Fibroblast of skin of right quadriceps (primary cell): ENCODE measurements around the gene DISP3.

ENCODE experiments used
- DNase-seq: peaks from one replicate; pipeline ENCODE4 v3.0.0-alpha.2; 2013

The DISP3 gene

DNA sequence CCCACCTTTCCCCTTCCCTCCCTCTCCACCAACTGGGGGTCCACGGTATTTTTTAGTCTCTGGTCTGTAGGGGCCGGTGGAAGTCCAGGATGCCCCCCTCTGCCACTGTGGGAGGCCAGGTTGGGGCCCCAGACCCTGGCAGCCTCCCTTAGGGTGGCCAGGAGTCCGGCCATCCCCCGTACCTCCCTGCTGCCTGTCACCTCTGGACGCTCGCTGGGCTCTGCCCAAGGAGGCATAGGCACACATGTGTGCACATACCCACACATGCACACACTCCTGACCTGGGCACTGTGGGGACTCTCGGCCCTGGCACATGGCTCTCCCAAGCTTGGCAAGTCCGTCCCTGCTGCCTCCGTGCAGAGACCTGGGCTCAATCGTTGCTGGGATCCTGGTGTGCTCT lies 53.0 kb downstream of the DISP3 start:
- no peak for DNase-seq

DNA sequence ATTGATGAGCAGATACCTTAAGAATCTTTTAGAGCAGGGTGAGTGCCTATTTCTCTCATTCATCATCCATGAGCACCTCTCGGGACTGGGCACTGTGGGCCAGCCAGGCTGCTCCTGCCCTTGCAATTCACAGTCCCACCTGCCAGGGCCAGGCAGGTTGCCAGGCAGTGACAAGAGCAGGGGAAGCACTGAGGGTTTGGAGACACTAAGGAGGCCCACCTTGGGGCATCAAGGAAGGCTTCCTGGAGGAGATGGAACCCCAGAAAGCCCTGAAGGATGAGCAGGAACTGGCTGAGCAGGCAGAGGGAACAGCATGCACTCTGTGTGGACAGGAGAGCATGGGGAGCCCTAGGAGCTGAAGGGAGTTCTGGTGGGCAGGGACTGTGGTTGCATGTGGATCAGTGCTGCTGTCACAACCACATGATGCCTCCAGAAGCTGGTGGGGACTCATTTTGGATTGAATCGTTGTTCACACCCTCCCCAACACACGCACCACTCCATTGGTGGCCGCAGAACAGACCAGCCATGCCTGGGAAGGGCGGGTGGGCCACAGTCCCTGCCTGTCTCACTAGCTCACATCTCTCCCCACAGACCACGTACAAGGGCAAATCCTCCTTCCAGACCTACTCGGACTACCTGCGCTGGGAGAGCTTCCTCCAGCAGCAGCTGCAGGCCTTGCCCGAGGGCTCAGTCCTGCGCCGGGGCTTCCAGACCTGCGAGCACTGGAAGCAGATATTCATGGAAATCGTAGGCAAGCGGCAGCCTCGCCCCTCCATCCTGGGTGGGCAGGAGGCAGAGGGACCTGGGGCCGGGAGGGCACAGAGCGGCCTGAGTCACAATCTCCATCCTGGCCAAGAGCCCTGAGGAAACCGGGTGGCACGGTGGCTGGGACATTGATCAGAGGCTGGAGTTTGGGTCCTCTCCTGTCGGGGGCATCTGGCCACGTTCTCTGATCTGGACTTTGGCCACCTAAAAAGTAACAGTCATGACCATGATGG lies 55.1 kb downstream of the DISP3 start:
- DNase-seq: no peak

DNA sequence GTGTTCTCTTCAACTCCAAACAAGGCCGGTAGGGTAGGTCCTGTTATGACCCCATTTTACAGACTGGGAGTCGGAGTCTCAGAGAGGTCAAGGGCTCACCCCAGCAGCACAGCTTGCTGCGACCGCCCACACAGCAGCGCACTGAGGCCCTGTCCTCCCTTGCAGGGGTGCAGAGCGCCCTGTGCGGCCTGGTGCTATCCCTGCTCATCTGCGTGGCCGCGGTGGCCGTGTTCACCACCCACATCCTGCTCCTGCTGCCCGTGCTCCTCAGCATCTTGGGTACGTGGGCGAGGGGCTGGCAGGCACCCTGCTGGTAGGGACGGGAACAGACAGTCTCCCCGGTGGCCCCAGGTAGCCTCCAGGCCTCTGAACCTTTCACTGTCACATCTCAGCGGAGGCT lies 55.9 kb downstream of the DISP3 start:
- no peak for DNase-seq

DNA sequence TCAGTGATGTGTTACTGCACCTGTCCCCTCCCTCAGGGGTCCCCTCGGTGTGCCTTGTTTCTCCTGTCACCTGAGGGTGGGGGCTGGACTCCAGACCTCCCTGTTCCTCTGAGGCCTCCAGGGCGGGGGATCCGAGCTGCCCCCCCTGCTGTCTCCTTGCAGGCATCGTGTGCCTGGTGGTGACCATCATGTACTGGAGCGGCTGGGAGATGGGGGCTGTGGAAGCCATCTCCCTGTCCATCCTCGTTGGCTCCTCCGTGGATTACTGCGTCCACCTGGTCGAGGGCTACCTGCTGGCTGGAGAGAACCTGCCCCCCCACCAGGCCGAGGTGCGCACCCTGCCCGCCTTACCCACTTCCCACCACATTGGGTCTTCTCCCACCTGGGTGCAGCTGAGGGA lies 56.4 kb downstream of the DISP3 start:
- DNase-seq: no peak

DNA sequence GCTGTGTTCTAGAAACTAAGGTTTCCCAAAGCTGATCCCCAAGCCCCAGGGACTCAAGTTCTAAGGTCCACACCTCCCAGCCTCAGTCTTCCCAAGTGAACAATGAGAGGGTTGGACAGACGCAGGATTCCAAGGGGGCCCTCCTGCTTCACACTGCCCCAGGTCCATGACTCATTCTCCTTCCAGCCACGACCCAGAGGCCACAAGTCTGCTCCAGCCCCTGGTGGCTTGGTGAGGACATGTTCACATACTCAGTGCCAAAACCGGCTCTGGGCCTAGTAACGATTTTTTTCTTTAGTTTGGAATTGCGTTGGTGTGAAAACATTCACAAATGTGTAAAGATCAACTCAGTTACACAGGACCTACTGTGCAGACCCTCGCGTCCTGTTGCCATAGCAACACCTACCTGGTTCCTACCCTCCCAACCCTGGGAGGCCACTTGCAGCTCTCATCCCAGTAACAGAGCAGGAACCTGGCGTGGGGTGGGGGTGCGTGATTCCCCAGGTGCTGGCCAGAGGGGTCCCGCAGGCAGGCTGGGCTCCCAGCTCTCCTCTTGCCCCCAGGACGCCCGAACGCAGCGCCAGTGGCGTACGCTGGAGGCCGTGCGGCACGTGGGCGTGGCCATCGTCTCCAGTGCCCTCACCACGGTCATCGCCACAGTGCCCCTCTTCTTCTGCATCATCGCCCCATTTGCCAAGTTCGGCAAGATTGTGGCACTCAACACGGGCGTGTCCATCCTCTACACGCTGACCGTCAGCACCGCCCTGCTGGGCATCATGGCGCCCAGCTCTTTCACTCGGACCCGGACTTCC lies 57.0 kb downstream of the DISP3 start:
- DNase-seq: no peak

DNA sequence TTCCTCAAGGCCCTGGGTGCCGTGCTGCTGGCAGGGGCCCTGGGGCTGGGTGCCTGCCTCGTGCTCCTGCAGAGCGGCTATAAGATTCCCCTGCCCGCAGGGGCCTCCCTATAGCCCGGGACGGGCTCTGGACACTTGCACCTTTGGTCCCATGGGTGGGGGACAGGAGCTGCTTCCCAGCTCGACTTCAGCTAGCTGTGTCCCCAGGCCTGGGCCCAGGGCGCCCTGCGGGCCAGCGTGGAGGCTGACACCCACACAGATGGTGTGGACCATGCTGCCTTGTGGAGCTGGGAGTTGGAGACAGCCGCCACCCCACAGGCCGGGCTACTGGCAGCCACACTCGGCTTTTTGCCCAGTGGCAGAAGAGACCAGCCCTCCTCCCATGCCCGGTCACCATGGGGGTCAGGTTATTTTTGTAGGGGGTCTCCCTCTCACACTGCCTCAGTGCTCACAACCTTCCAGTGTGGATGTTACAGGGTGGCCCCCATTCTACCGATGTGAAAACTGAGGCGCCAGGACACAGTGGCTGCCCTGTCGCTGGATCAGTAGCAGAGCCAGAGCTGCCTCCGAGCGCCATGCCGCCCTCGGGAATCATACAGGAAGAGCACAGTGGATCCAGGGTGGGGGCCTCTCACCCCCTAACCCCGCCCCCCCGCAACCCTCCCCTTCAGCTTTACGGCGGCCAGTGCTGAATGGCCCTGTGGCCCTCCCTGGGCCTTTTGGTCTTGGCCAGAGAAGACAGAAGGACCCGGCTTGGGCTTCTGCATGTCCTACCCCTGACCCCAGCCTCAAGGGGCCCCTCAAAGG lies 57.8 kb downstream of the DISP3 start:
- no peak for DNase-seq

DNA sequence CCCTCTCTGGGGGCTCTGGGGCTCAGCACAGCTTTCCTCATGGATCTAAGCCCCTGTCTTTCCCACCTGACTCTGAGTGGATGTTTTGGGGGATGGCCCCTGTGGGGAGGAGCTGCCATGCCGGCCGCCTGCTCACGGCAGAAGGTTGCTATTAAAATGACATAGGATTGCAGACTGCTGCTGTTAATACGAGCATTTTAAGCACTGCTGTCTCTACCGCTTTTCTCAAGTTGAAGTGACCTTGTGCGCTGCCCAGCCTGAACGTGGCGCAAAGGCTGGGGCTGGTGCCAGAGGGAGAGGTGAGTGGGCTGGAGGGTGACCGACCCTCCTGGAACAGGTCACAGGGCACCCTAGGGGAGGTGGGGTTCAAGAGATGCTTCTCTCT lies 58.4 kb downstream of the DISP3 start:
- no peak for DNase-seq

DNA sequence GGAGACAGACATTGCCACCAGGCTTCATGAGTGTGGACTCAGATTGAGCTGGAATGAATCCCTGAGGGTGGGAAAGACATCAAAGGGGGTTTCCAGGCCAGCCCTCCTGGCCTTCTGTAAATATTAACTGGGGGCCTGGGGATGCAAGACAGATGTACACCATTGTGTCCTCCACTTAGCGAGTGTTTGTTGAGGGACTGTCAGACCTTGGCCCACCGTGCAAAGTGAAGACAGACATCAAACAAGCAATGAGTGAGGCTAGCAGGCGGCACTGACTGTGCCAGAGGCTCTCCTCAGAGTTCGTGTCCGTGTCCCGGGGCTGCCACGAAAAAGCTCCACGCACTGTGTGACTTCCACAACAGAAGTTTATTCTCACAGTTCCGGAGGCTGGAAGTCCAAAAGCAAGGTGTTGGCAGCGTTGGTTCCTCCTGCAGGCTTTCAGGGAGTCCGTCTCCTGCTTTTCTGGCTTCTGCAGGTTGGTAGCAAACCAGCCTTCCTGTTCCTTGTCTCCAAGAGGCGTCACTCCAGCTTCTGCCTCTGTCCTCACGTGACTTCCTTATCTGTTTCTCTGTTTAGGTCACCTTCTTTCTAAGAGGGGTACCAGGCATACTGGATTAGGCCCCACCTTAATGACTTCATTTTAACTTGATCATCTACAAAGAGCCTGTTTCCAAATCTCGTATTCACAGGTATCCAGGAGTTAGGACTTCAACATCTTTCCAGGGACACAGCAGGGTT lies 59.1 kb downstream of the DISP3 start:
- DNase-seq: no peak

DNA sequence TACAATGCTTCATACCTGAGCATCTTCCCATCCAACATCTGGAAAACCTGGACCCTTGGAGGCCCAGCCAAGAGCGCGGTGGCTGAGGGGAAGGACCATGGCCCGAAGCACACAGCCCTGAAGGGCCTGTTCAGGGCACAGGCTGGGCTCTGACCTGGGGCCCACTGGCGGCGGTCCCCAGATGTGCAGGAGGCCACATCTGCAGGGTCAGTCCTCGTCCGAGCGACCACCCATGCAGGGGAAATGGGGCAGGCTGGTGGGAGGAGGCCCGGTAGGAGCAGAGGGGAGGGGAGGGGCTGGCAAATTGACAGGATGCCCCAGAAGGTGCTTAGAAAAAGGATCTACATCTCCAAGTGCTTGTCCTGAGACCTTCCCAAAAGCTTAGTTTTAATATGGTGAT lies 59.9 kb downstream of the DISP3 start:
- no peak for DNase-seq

DNA sequence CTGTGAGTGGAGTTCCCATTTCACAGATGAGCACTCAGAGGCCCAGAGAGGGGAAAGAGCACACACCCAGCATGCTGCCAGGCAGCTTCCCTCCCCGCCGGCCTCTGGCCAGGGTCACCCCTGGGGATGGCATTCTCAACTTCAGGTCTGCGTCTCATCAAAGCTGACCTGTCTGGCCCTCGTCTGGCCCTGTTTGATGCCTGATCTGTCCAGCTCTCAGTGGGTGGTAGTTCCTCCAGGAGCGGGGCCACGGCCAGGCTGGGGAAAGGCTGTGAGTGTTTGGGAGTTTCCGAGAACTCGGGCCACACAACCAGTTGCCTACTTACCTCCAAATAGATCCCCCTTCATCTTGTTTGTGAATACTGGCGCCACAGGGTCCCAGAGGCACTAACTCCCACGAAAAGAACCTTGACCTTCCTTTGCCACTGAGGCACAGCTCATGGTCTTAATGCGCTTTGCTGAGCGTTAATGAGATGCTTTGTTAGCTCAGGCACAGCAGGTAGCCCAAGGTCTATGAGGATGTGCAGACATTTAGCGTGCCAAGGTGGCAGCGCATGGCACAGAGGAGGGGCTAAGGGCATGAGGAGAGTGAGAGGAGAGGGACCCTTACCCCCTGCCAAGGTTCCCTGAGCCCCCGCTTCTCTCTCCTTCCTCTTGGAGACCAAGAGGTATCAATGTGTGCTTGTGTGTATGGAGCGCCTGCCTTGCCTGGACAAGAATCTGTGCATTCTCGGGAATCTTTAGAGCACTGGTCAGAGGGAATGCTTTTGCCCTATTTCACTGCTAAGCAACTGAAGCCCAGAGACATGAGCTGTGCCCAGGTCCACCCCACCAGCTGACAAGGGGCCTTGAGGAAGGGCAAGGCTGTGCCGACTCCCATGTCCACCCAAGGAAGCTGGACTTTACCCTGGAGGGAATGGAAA lies 61.2 kb downstream of the DISP3 start:
- DNase-seq: no peak

DNA sequence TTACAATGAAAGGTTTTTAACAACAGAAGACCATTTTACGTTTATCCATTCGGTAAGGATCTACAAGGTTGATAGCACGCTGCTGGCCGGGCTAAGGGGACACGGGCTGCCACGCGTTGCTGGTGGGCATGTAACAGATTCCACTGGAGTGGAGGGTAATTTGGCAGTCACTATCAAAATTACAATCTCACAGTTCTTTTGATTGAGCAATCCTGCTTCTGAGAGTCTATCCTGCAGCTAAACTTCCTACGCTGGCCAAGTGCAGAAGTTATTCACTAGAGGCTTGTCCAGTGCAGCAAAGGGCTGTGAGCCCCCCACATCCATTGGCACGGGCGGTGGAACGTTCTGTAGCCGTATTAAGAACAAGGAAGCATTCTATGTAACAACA lies 61.8 kb downstream of the DISP3 start:
- DNase-seq: no peak

DNA sequence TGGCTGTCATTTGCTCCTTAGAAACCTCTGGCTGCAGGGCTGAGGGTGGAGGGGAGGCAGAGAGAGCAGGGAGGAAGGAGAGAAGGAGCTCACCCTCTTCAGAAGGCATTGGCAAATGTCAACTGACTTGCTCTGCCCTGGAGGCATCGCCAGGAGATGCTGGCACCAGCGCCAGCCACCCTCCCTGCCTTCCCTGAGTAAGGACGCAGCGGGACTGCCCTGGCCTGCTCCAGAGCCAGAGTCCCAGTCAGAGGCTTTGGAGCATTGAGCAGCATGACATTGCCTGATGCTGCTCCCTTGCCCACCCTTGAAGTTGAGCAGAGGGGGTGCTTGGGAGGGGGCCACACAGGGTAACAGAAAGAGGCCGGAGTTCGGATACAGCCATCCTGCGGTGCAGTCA lies 62.3 kb downstream of the DISP3 start:
- no peak for DNase-seq

DNA sequence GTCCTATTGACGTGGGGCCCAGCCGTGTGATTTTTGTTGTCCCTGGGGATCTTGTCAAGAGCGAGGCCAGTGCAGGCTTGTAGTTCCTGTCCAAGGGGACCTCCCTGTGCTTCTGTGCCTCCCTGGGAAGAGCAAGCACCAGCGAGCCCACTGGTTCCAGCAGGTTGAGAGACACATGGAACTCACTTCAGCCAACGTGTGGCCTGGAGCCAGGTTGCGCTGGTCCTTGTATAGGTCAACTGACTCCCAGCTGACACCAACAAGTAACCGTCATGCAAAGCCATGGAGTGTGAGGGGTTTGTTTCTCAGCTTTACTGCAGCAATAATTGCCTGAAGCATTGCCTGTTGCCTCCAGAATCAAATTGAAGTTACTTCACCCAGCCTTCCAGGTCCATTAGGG lies 63.0 kb downstream of the DISP3 start:
- no peak for DNase-seq

DNA sequence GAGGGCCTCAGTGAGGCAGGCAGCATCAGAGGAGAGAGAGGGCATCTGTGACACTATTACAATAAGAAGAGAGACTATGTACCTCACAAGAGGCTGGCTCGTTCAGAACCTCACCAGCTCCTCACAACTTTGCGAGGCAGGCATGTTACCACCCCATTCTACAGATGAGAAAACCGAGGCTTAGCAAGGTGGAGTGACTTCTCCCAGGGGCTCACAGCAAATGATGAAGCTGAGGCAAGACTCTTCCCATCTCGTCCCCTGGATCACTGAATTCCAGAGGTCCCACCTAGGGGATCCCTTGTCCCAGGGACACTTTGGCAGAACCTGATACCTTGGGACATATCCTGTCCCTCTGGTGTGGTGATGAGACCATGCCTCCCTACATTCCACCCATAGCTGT lies 64.4 kb downstream of the DISP3 start:
- DNase-seq: no peak

DNA sequence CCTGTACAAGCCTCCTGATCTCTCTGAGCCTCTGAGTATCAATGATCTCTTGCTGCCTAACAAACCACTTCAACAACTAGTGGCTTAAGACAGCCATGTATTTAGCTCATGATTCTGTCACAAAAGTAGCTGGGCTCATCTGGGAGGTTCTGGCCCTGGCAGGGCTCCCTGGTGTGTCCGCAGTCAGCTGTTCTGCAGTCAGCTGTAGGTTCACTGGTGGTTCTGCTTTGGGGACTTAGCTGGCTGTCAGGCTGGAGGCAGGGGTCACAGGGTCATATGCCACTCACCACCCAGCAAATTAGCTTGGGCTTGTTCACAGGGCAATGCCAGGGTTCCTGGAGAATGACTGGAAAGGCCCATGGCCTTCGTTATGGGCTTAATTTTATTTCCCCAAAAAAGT lies 64.8 kb downstream of the DISP3 start:
- no peak for DNase-seq

DNA sequence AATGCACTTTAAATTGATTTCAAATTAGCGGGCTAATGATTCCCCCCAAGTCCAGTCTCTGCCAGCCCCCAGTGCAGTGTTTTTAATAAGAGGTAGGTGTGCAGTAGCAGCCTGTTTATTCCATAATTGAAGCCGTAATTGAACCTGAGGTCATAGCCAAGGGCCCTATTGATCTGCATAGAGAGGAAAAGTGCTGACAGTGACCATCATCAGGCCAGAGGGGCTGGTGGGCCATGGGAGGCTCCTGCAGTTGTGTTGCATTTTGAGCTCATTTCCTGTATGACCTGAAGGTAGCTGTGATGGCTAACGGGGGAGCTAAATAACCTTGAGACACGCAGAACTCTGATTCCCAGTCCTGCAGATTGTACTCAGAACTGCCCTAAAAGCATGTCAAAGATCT lies 67.5 kb downstream of the DISP3 start:
- DNase-seq: no peak

DNA sequence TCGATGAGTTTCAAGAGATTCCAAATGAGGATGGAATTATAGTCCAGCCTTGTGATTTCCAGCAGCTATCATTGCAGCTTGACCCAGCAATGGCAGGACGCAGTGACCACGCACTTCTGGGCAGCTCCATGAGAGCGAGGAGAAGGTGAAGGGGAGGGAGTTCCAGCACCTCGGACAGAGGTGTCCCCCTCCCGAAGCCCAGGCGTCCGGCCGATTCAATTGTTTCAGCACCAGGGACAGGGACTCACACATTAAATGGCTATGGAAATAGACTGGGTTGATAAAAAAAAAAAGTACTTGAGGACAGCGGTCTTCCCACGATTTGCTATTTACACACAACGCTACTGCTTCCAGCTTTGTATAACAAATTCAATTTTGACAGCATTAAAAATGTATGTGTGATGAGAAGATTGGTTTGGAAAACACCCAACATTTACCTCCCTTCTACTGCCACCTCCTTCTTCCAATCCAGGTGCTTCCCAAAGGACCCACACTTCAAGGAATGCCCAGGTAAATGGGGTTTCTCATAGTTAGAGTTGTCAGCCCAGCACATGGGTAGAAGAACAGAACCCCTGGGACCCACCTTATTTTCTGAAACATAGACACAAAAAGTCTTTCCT lies 71.8 kb downstream of the DISP3 start:
- peak; percentile 76 for DNase-seq

DNA sequence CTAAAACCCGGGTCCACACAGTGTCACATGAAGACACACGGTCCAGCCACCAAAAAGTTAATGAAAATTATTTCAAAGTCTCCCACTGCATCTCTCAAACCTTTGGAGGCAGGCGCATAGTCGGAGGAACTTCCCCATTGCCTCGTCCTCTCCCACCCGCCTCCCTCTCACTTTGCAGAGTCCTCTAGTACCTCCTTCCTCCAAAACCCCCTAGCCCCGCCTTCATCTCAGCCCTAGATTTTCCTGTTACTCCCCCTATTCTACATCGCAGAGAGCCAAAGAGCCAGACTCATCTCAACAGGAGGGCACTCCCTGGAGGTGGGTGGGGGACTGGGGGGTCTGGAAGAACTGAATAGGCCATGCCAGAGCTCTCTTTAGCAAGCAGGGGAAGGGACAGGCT lies 79.3 kb downstream of the DISP3 start:
- DNase-seq: no peak

DNA sequence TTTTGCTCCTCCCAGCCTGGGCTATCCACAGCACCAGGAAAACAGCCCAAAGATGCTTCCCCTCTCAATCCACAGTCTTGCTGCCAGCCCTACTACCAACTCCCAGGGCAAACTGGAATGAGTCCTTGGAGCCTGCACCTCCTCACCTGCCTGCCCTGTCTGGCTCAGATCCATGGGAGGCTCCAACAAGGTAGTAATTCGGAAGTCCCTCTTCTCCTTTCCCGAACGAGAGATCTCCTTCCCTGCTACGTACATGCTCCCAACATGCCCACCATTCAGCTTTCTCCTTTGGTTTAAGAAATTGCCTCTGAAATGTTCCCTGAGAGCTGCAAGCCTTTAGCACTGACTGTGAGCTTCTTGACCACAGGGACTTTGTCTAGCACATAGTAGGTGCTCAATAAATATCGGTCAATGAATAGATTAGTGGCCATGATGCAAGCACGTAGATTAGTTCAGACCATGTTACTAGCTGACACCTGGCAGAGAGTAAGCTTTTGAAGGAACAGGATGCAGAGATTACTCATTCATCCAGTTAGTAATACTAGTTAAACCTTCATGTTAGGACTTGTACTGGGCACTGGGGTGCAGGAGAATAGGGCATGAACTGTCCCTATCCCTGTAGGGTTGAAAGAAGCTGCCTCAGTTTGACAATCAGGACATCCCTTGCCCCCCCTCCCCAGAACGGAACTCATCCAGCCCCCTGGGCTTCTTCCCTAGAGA lies 80.1 kb downstream of the DISP3 start:
- DNase-seq: no peak

DNA sequence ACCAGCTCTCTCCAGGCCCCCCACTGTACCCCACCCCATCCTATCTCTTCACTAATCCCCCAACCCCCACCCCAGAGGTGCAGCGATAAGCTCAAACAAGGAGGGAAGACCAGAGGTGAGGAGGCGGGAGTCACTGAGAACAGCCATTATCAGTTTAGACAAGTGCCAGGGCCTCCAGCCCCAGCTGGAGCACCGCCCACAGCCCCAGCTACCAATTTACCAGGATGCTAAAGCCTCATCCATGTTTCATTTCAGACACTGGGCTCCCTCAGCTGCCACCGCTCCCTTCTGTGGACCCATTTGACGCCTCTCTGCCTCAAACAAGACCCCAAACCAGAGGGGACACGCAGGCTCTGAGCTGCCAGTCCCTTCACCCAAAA lies 80.6 kb downstream of the DISP3 start:
- no peak for DNase-seq
